Measurements from ENCODE around the gene FGD5. TPM values are rescaled to one million over a fixed set of nuclear protein-coding genes. Genes with fewer than 3 reads are reported as not detected.

FGD5 gene
- total RNA-seq, 1 donor from 2014 or later, result 16.2 TPM

DNA sequence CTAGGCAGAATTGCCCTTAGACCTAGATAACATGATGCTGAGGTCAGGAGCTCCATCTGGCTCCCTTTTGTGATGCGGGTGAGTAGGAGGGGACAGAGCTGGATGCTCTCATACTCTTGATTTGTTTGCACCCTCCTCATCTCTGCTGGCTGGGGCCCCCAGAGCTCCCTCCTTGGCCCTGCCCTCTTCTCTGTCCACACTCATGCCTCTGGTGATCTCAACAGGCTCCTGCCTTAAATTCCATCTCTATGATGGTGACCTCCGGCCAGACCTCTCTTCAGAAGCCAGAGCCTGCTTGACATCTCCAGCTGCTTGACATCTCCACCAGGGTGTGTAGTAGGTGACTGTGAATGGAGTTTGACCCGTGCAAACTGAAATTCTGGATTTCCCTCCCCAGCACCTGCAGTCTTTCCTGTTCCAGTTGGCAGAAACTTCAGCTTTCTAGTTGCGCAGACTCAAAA lies 4.3 kb upstream of the FGD5 start:
- Histone ChIP-seq H3K9me3 (no peaks in the 10 kb centered on the region), H3K4me3 (no peak overlapping the region), H3K36me3 (peaks cover 0 to under 1% of the 10 kb centered on the region in 2 donors), H3K4me1 (peaks cover 21% of the 10 kb centered on the region), H3K27me3 (no peaks in the 10 kb centered on the region), H3K27ac (no peak overlapping the region)
- no peak for DNase-seq (ENCODE audit: extremely low spot score in 2 of 2)
- intact Hi-C loops (cut with DNase I), result no loop called here
- TF ChIP-seq, protein P1, sequence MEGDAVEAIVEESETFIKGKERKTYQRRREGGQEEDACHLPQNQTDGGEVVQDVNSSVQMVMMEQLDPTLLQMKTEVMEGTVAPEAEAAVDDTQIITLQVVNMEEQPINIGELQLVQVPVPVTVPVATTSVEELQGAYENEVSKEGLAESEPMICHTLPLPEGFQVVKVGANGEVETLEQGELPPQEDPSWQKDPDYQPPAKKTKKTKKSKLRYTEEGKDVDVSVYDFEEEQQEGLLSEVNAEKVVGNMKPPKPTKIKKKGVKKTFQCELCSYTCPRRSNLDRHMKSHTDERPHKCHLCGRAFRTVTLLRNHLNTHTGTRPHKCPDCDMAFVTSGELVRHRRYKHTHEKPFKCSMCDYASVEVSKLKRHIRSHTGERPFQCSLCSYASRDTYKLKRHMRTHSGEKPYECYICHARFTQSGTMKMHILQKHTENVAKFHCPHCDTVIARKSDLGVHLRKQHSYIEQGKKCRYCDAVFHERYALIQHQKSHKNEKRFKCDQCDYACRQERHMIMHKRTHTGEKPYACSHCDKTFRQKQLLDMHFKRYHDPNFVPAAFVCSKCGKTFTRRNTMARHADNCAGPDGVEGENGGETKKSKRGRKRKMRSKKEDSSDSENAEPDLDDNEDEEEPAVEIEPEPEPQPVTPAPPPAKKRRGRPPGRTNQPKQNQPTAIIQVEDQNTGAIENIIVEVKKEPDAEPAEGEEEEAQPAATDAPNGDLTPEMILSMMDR (IDR thresholded peaks at IDR 0.05), result no peak
- TF ChIP-seq POLR2A (IDR thresholded peaks at IDR 0.05), result no peak
- no peak for TF ChIP-seq POLR2AphosphoS5 (IDR thresholded peaks at IDR 0.05; ENCODE audit: insufficient read depth in 1 of 2, low read depth in 1 of 2)

DNA sequence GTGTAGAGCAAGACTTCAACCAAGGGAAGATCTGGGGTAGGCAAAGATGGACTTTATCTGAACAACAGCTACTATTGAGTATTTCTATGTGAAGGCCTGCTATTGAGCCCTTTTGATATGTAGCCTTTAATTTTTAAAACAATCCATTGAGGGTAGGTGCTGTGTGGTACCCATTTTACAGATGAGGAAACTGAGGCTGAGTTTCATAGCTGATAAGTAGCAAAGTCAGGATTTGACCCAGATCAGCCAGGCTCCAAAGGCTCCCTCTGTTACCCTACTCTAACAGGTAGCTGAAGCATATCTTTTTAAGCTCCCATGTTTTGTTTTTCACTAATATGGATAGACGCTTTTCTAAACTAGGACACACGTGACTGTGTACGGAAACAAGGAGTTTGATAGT lies 2.4 kb upstream of the FGD5 start:
- no peak overlapping the region for H3K4me3 ChIP-seq
- no peak overlapping the region for H3K27ac ChIP-seq
- intact Hi-C loops (cut with DNase I), result no loop called here
- peaks cover 0 to 8% of the 10 kb centered on the region in 2 donors for H3K36me3 ChIP-seq
- H3K27me3 ChIP-seq, result no peaks in the 10 kb centered on the region
- no peaks in the 10 kb centered on the region for H3K9me3 ChIP-seq
- no peak for DNase-seq (ENCODE audit: extremely low spot score in 2 of 2)
- peaks cover 14% of the 10 kb centered on the region for H3K4me1 ChIP-seq
- TF ChIP-seq, protein P1 (IDR thresholded peaks at IDR 0.05), result no peak
- TF ChIP-seq POLR2A (IDR thresholded peaks at IDR 0.05) (no peak), POLR2AphosphoS5 (IDR thresholded peaks at IDR 0.05; ENCODE audit: insufficient read depth in 1 of 2, low read depth in 1 of 2) (no peak)

- intact Hi-C loops (cut with DNase I), result no loop called here
- TF ChIP-seq POLR2AphosphoS5 (IDR thresholded peaks at IDR 0.05; ENCODE audit: insufficient read depth in 1 of 2, low read depth in 1 of 2), result no peak
- TF ChIP-seq POLR2A (IDR thresholded peaks at IDR 0.05), result no peak
- TF ChIP-seq, protein P1 (IDR thresholded peaks at IDR 0.05), result no peak
- Histone ChIP-seq H3K9me3 (no peaks in the 10 kb centered on the region), H3K27me3 (no peaks in the 10 kb centered on the region), H3K27ac (no peak overlapping the region), H3K4me3 (no peak overlapping the region), H3K36me3 (peaks cover 0 to 8% of the 10 kb centered on the region in 2 donors), H3K4me1 (peaks cover 6% of the 10 kb centered on the region)
- no peak for DNase-seq (ENCODE audit: extremely low spot score in 2 of 2)
Observed at GRCh38 chr3:14819671-14820070, 909 bp downstream of the FGD5 start.

- Histone ChIP-seq H3K36me3 (peaks cover 0 to 8% of the 10 kb centered on the region in 2 donors), H3K4me1 (peaks cover 5% of the 10 kb centered on the region), H3K9me3 (no peaks in the 10 kb centered on the region), H3K27ac (no peak overlapping the region), H3K27me3 (no peaks in the 10 kb centered on the region), H3K4me3 (no peak overlapping the region)
- TF ChIP-seq, protein P1 (IDR thresholded peaks at IDR 0.05), result no peak
- TF ChIP-seq POLR2AphosphoS5 (IDR thresholded peaks at IDR 0.05; ENCODE audit: insufficient read depth in 1 of 2, low read depth in 1 of 2), result no peak
- intact Hi-C loops (cut with DNase I), result no loop called here
- DNase-seq (ENCODE audit: extremely low spot score in 2 of 2), result no peak
Observed at GRCh38 chr3:14820156-14820555, 1.4 kb downstream of the FGD5 start.

- TF ChIP-seq POLR2A (IDR thresholded peaks at IDR 0.05) (no peak), POLR2AphosphoS5 (IDR thresholded peaks at IDR 0.05; ENCODE audit: insufficient read depth in 1 of 2, low read depth in 1 of 2) (no peak)
- TF ChIP-seq, protein P1 (IDR thresholded peaks at IDR 0.05), result no peak
- no peaks in the 10 kb centered on the region for H3K9me3 ChIP-seq
- intact Hi-C loops (cut with DNase I), result no loop called here
Observed at GRCh38 chr3:14821151-14821550, 2.4 kb downstream of the FGD5 start.

More at GRCh38 chr3:14821151-14821550, 2.4 kb downstream of the FGD5 start:
- Histone ChIP-seq H3K27ac (no peak overlapping the region), H3K4me1 (peaks cover 5% of the 10 kb centered on the region), H3K36me3 (peaks cover 0 to 8% of the 10 kb centered on the region in 2 donors), H3K4me3 (no peak overlapping the region), H3K27me3 (no peaks in the 10 kb centered on the region)
- no peak for DNase-seq (ENCODE audit: extremely low spot score in 2 of 2)

Measured in vagina (tissue), 2 donors.